AG08395 (cell line): ENCODE measurements around the gene GLYATL1B.
"Not testable (repeated sequence)": the region's sequence is repeated elsewhere in the genome, so short reads cannot be mapped to it uniquely, and the experiment has no call there.

Experiments used
- DNase-seq: peaks from one replicate; pipeline ENCODE4 v3.0.0; 2012; ENCODE audit warnings: mixed read lengths, low spot score

Gene GLYATL1B, protein sequence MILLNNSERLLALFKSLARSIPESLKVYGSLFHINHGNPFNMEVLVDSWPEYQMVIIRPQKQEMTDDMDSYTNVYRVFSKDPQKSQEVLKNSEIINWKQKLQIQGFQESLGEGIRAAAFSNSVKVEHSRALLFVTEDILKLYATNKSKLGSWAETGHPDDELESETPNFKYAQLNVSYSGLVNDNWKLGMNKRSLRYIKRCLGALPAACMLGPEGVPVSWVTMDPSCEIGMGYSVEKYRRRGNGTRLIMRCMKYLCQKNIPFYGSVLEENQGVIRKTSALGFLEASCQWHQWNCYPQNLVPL

DNA sequence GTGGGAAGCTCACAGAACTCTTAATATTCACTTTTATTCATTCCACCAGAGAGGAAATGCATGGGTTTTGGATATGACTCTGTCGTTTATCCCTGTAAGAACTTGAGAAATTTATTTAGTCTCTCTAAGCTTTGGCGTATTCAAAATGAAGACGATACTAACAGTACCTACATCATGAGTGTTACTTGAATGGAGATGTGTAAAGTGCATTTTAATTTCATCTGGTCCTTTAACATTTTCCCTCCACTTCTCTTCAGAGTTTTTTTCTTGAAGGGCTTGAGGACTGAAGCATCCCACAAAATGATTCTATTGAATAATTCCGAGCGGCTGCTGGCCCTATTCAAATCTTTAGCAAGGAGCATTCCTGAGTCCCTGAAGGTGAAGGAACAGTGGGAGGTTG, at the start of gene GLYATL1B:
TSS of gene GLYATL1B (plus strand) at position 301 of the 400 bp plus-strand sequence. CDS start at position 301, 0 bp downstream.
- not testable (repeated sequence) for DNase-seq

DNA sequence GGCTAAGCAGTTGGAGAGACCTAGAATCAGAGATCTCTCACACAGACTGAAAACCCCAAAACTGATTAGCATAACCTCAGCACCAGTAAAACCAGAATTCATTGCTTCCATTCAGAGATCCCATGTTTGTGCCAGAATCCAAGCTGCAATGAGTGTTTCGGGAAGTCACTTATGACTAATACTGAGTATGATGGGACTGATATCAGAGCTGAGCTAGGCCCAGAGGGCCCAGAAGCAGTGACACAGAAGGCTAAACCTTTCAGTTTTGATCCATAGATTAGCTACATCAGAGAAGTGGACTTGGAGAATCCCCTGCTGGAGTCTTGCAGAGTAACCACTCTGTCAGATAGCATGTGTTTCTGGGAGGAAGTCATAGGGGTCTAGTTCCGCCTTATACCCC, 49.6 kb upstream of the GLYATL1B start:
- DNase-seq: not testable (repeated sequence)

DNA sequence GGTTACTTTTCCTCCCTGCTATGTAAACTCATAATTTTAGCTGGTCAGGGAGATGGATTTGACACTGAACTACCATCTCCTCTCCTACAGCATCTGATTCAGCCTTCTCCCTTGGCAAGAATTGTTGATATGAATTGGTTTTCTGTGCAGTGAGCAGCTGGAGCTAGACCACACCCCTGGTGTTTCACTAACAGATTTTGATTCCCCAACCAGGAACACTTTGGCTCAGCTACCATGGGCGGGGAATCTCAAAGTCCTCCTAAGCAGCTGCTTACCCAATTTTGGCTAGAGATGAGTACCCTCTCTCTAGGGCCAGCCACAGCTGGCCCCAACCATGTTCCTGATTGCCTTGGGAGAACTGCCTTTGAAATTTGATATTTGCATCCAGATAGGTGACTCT, 48.7 kb upstream of the GLYATL1B start:
- not testable (repeated sequence) for DNase-seq

DNA sequence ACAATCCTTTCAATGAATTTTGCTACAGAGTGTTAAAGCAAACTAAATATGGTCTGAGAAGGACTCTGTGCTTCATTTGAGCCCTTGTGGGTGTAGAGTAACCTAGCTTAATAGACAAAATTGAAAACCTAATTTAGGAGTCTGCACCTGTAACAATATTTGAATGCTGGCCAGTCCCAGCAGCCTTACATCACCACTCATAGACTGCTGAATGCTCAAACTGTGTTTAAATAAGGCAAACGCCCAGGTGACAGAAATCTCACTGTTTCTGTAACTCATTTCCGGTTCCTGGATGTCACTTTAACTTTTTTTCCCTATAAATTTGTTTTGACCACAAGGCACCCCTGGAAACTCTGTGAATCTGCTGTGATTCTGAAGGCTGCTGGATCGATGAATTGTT, 45.5 kb upstream of the GLYATL1B start:
- no peak for DNase-seq

DNA sequence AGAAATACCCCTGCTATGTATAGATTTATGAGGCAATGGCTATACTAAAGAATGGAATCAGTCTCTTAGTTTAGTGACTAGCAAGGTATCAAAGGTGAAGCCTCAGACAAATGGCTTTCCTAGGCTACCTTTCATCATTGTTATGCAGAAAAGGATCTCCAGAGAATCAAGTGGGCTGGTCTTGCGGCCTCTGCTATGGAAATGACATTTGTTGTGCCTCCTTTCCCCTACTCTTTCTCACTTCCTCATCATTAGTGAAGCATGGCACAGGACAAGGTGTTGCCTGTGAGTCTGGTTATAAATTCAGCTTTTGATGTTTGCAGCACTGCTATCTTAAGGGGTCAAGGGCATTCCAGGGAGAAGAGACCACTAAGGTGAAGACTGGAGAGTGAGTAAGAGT, 34.7 kb upstream of the GLYATL1B start:
- not testable (repeated sequence) for DNase-seq

DNA sequence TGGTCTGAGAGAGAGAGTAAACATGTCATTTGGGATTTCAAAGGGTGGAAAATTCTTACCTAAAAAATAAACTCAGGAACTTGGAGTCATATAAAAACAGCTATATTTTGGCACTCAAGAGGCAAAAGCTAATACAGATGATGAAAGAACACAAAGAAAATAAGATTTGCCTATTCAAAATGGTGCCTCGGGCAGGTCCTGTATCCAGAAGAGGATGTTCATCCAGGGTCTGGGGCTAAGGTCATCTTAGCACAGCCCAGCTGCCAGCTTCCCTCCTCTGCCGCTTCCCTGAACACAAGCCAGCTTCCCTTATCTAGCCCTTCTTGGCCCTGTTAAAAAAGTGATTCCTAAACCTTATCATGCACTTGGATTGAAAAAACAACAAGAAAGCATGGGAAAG, 33.8 kb upstream of the GLYATL1B start:
- DNase-seq: not testable (repeated sequence)

DNA sequence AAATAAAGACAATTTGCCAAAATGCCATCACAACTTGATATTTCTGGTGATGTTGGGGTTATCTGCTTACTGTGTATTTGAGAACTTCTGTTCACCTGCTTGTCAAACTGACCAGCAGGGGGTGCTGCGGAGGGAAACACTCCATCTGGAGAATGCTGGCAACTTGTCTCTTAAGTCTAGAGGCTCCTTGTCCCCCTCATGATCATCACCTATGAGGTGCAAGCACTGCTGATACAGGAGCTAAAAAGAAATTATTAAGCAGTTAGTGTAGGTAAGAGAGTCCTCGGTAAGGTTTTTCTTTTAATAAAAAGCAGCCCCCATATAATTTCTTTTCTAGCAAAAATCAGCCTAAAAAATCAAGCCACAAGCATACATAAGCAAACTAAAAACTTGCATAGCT, 32.7 kb upstream of the GLYATL1B start:
- DNase-seq: peak; percentile 12

DNA sequence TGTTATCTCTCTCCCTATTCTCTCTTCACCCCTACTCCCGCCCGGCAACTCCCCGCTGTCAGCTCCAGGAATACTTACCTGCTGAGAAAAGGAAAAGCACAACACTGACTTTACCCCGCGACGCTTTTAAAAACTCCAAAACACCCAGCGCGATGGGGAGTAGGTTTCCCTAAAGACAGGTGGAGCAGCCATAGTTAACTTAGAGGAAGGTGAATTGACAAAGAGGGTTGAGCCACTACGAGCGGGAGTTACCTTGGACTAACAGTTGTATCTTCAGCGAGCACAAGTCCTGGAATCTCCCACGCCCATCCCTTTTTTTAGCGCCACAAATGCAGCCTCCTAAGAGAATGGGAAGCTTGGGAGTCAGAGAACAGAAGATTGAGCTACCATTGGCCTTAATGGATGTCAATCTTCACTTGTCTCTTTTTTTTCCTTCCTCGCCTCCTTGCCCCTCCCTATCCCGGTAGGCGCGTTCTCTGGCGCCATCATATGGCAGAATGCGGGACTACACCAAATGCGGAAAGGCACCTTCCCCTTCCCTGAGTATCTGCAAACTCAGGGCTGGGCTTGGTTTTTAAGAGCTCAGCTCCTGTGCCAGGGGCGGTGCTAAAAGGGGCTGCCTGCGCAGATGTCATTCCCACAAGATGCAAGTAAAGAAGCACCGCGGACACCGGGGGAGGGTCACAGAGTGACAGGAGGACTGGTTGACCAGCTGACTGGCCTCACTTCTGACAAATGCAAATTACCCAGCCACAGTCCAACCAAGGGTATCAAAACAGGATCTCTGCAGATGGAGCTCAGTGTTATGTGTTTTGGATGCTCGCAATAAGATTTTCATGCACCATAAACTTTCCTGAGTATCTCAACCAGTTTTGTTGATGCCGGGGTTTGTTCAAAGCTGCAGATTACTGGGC, 27.7 kb upstream of the GLYATL1B start:
- DNase-seq: peak; percentile 72

DNA sequence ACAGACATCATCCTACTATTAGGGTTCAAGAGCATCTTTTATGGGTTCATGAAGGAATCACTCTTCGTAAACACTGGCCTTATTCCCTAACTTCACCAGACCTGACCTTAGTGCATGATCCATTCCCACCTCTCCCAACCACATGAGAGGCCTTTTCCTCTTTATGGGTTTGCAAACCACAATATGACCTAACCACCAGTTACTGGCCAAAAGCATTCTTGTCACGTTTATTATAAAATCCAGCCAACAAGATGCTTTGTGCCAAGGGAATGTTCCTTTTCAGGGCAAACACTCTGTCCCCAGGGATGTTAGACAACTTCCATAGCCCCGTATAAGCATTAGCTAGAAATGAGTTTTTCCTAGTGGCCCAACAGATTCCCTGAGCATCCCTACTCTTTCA, 26.0 kb upstream of the GLYATL1B start:
- not testable (repeated sequence) for DNase-seq

DNA sequence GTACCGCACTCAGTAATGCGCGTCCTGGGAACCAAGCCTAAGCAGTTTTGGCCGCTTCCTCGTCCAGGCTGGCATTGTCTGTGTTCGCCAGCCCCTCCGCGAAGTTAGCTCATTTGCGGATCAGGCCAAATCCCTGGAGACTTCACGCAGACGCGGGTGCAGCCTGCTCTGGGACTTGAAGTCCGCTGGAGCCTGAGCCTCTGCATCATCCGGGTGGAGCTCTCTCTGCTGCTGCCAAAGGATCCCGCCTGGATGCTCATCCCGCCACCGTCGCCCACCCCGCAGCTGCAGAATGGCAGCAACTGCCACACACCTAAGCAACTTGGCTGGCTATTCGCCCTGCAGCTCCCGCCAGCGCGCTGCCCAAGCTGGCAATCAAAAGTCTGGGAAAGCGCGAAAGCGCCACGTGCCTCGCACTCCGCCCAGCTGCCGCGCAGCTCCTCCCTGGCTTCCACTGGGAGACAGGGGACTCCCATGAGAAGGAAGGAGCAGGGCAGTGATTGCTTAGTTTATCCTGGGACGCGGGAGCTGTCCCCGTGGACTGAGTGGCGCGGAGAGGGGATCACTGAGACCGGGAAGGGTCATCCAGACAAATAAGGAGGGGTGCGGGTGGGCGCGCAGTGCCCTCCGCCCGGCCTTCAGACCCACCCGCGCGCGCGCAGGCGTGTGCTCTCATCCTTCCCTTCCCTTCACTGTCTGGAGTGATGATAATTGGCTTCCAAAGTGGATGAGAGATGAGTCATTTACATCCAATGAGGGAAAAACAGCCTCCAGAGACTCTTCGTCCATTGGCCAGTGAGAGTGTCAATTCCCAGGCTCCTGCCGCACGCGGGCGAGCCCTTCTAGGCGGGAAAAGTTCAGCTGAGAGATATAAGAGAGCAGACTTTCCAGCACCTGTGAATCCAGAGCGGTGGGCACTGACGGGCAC, 23.2 kb upstream of the GLYATL1B start:
- no peak for DNase-seq

DNA sequence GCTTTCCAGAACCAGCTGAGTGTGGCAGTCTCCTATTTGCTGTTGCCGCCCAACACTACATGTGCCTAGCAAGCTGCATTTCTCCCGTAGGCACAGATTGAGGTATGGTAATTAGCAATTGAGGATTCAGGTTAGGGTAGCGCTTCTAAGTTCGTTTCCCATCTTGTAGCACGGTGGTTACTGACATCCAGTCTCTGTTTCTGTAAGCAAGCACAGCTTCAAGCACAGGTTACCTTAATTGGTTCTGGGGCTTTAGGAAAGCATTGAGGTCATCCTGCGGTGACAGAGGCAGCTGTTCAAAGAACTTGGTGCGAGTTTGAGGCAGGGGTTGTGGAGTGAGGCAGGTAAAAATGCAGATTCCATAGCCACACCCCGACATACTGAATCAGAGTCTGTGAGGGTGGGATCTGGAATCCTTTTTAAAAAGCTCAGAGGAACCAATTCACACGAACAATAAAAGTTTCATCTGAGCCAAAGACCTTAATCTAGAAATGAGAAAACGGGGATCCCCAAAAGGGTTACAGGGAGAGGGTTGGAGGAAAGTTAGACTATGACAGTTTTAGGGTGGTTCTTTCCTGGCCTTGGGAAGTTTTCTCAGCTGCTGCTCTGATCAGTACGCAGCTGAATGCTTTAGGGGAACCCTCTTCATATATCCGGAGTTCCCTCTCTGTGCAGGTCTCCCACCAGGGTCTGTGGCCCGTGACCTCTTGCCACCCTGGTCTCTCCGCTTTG, 21.9 kb upstream of the GLYATL1B start:
- DNase-seq: not testable (repeated sequence)

DNA sequence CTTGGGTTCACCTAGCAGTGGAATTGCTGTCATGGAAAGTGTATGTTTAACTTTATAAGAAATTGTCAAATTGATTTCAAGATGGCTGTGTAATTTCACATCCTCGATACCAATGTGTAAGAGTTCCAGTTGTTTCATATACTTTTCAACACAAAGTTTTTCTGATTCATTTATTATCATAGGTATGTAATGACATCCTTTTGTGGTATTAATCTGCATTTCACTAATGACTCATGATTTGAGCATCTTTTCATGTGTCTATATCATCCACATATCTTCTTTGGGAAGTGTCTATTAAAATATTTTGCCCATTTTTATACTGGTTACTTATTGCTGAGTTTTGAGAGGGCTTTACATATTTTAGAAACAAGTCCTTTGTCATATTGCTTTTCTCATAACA, 17.0 kb upstream of the GLYATL1B start:
- no peak for DNase-seq

DNA sequence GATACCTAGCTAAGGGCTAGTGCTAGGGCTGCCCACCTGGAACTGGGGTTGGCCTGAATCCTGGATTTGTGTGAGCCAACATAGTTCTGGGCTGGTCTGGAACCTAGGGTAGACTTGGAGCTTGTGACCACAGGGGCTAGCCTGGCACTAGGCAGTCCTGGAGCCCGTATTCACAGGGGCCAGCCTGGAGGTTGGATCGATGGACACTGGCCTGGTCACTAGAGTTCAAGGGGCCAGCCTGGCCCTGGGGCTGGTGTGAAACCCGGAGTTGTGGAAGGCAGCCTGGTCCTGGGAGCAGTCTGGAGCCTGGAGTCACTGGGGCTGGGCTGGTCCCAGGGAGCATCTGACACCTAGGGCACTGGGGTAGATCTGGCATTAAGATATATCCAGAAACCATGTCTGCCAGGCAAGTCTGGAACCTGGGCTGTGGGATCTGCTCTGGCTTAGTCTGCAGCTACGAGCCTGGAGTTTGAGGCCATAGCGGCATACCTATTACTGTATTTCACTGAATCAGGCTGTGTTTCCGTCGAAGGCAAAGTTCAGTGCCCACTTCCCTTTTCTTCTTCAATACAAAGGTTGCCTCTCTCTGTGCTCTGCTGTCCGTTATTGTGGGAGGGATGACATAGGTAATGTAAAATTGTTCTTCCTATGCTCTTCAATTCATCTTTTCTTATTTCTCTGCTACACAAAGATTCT, 9.1 kb upstream of the GLYATL1B start:
- no peak for DNase-seq

DNA sequence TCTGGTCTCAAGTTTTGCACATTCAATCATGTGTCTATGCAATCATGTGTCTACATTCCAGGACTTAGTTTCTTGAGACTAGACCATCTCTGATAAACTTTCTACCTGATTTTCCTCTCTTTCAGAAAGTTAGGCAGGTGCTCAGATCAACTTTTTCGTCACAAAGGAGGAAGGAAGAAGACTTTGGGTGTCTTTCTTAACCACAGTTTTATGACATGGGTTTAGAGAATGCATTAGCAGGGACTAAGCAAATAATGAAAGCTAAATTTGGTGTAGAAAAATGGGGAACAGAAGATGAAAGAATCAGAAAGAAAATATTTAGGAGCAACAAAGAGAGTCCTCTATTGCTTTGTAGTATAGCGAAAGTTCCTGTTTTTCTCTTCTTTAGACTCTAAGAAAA, 7.7 kb upstream of the GLYATL1B start:
- DNase-seq: no peak

DNA sequence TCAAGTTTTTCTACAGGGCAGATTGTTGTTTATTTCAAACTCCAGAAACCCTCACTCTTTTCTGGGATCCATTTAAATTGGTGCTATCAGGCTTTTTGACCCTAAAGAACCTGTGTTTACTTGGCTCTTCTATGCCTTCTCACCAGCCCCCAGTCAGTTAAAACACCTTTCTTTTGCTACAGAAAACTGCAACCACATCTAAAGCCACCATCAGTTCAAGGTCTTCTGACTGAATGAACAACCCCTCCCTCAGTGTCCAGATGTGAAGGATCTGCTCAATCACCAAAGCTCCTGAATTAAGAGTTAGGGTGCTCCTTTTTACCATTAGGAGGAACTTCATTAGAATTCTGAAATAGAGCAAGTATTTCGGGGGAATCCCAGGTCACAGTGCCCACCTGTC, 7.0 kb upstream of the GLYATL1B start:
- no peak for DNase-seq

DNA sequence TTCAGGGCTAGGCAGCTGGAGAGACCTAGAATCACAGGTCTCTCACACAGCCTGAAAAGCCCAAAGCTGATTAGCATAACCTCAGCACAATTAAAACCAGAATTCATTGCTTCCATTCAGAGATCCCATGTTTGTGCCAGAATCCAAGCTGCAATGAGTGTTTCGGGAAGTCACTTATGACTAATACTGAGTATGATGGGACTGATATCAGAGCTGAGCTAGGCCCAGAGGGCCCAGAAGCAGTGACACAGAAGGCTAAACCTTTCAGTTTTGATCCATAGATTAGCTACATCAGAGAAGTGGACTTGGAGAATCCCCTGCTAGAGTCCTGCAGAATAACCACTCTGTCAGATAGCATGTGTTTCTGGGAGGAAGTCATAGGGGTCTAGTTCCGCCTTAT, 5.7 kb upstream of the GLYATL1B start:
- not testable (repeated sequence) for DNase-seq

DNA sequence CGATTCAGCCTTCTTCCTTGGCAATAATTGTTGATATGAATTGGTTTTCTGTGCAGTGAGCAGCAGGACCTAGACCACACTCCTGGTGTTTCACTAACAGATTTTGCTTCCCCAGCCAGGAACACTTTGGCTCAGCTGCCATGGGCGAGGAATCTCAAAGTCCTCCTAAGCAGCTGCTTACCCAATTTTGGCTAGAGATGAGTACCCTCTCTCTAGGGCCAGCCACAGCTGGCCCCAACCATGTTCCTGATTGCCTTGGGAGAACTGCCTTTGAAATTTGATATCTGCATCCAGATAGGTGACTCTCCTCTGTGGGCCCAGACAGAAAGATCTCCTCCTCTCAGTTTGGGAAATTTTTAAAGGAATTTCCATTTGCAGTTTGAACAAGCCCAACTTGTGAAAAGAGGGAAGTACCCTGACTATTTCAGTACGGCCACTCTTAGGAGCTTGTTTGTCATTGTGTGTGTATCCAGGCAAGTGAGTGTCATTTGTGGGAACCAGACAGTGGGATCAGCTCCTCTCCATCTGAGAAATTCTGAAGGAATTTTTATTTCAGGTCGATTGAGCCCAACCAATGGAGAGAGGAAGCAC, 4.6 kb upstream of the GLYATL1B start:
- not testable (repeated sequence) for DNase-seq

DNA sequence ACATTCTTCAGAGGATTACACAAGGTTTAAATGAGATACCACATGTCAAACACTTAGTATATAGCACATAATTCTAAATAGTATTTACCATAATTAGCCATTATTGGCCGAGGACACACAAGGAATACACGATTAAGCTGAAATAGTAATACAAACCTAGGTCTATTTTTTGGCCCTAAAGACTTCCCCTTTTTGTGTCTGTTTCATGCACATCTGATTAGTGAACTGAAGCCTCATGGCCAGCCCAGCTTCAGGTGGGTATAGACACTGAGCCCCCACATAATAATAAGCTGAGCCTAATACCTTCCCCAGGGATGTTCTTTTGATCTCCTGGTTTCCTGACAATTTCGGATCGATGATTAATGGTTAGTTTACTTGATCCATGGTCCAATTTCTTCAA, 2.1 kb downstream of the GLYATL1B start:
- no peak for DNase-seq

DNA sequence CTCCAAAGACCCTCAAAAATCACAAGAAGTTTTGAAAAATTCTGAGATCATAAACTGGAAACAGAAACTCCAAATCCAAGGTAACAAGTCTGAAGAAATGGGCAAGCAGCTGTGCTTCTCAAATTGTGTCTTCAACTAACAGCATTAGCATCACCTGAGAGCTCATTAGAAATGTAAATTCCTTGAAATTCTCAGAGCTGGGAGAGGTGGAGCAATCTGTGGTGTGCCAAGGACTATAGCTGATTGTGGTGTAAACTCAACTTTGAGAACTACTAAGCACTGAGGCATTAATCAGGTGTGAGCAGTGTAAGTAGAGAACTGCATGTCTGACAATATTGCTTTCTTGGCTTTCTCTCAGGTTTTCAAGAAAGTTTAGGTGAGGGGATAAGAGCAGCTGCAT, 7.5 kb downstream of the GLYATL1B start:
- not testable (repeated sequence) for DNase-seq

DNA sequence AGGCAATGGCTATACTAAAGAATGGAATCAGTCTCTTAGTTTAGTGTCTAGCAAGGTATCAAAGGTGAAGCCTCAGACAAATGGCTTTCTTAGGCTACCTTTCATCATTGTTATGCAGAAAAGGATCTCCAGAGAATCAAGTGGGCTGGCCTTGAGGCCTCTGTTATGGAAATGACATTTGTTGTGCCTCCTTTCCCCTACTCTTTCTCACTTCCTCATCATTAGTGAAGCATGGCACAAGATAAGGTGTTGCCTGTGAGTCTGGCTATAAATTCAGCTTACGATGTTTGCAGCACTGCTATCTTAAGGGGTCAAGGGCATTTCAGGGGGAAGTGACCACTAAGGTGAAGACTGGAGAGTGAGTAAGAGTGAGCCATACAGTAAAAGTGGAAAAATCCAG, 9.1 kb downstream of the GLYATL1B start:
- not testable (repeated sequence) for DNase-seq
